ENCODE results near the gene TBX3. TPM values are rescaled to one million over a fixed set of nuclear protein-coding genes. Genes with fewer than 3 reads are reported as not detected.
"Not testable (repeated sequence)": the region's sequence is repeated elsewhere in the genome, so short reads cannot be mapped to it uniquely, and the experiment has no call there.

The TBX3 gene
- total RNA-seq (ENCODE audit: unreplicated experiment), result 3.0 TPM
- long read RNA-seq, result 0 reads

DNA sequence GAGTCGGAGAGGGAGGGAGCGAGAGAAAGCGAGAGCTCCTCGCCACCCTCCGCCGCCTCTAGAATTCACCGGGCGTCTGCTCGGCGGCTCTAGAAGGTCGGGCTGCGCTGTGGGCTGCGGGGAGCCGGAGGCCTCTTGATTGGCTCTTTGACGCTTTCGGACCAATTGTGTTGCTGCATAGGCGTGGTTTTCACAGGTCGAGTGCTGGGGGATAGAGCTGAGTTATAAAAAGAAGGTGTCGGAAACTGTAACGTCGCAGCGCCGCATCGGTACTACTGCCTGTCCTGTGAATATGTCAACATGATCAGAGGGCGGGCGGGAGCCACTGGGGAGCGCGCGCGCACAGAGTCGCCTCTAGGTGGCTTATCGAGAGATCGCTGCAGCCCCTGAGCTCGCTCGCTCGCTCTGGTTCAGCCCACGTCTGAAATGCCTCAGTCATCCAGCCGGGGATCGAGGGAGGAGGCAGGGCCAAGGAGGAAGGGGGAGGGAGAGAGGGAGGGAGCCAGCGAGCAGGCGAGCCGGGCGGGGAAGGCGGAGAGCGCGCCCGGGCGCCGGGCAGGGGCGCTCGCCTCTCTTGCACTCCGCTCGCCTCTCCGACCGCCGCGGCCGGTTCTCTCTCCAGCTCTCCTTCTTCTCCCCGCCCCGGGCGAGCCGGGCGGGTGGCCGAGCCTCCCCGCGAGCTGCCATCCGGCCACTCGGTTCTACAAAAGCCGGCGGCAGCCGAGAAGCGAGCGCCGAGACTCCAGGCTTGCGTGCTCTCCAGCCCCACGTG is at the start of gene TBX3:
TBX3 (minus strand) TSS at position 78 of the 772 bp plus-strand sequence. CDS start 975 bp downstream, outside the sequence.
- TF ChIP-seq, protein P1, sequence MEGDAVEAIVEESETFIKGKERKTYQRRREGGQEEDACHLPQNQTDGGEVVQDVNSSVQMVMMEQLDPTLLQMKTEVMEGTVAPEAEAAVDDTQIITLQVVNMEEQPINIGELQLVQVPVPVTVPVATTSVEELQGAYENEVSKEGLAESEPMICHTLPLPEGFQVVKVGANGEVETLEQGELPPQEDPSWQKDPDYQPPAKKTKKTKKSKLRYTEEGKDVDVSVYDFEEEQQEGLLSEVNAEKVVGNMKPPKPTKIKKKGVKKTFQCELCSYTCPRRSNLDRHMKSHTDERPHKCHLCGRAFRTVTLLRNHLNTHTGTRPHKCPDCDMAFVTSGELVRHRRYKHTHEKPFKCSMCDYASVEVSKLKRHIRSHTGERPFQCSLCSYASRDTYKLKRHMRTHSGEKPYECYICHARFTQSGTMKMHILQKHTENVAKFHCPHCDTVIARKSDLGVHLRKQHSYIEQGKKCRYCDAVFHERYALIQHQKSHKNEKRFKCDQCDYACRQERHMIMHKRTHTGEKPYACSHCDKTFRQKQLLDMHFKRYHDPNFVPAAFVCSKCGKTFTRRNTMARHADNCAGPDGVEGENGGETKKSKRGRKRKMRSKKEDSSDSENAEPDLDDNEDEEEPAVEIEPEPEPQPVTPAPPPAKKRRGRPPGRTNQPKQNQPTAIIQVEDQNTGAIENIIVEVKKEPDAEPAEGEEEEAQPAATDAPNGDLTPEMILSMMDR (IDR thresholded peaks at IDR 0.05; ENCODE audit: partially characterized antibody, unreplicated experiment), result peak; percentile 30
- H3K27ac Mint-ChIP-seq (ENCODE audit: unreplicated experiment), result no peak within 1 kb of the TSS
- H3K4me1 Mint-ChIP-seq (ENCODE audit: low read depth, unreplicated experiment), result peaks cover 9% of the 10 kb centered on the region
- H3K36me3 Mint-ChIP-seq (ENCODE audit: unreplicated experiment), result no peaks in the 10 kb centered on the region
- H3K27me3 Mint-ChIP-seq (ENCODE audit: unreplicated experiment), result peaks cover 60% of the 10 kb centered on the region
- peak; percentile 85 for DNase-seq
- peaks cover 13% of the 10 kb centered on the region for H3K9me3 Mint-ChIP-seq (ENCODE audit: unreplicated experiment)
- H3K4me3 Mint-ChIP-seq (ENCODE audit: unreplicated experiment), result peak within 1 kb of the TSS; percentile 80

DNA sequence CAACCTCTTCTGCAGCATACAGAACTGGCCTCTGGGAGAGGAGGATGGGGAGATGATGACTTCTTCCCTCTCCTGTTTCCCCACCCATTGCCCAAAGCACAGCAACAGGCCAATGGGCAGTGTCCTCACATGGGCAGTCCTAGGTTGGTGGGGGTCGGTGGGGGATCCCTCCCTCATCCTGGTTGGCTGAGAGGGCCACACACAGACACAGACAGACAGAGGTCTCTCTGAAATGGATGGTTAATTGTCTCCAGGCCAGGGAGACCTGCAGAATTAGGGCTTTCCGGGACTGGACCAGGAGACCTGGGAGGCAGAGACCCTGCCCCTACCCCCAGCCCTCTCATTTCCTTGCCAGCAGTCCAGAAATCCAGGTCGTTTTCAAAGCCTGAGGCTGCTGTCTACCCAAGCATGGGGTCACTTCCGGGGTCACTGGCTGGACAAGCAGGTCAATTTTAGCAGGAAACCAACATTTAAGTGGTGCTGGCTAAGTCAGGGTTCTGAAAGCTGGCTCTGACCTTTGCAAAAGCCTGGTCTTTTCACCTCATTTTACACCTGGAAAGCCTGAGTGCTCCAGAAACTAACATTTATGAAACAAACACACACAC is 48.6 kb upstream of the TBX3 start:
- TF ChIP-seq, protein P1 (IDR thresholded peaks at IDR 0.05; ENCODE audit: partially characterized antibody, unreplicated experiment), result no peak
- no peaks in the 10 kb centered on the region for H3K9me3 Mint-ChIP-seq (ENCODE audit: unreplicated experiment)
- H3K4me1 Mint-ChIP-seq (ENCODE audit: low read depth, unreplicated experiment), result no peaks in the 10 kb centered on the region
- DNase-seq, result no peak
- H3K27me3 Mint-ChIP-seq (ENCODE audit: unreplicated experiment), result peaks cover 8% of the 10 kb centered on the region
- no peaks in the 10 kb centered on the region for H3K36me3 Mint-ChIP-seq (ENCODE audit: unreplicated experiment)
- no peak overlapping the region for H3K4me3 Mint-ChIP-seq (ENCODE audit: unreplicated experiment)
- H3K27ac Mint-ChIP-seq (ENCODE audit: unreplicated experiment), result no peak overlapping the region

DNA sequence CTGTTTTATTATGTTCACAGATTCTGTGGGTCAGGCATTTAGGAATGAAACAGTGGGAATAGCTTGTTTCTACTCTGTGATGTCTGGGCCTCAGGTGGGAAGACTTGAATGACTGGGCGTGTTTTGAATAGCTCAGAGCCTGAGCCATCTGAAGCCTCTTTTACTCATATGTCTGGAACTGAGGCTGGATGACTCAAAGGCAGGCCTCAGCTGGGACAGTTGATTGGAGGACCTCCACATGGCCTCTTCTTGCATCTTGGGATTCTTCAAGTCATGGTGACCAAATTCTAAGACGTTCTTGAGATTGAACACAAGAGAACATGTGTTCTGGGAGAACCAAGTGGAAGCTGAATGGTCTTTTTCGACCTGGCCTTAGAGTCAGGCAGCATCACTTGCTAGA is 45.8 kb upstream of the TBX3 start:
- Mint-ChIP-seq H3K27me3 (ENCODE audit: unreplicated experiment) (peaks cover 1% of the 10 kb centered on the region), H3K27ac (ENCODE audit: unreplicated experiment) (no peak overlapping the region), H3K36me3 (ENCODE audit: unreplicated experiment) (no peaks in the 10 kb centered on the region), H3K4me1 (ENCODE audit: low read depth, unreplicated experiment) (no peaks in the 10 kb centered on the region), H3K4me3 (ENCODE audit: unreplicated experiment) (no peak overlapping the region), H3K9me3 (ENCODE audit: unreplicated experiment) (no peaks in the 10 kb centered on the region)
- DNase-seq, result no peak
- TF ChIP-seq, protein P1 (IDR thresholded peaks at IDR 0.05; ENCODE audit: partially characterized antibody, unreplicated experiment), result no peak

DNA sequence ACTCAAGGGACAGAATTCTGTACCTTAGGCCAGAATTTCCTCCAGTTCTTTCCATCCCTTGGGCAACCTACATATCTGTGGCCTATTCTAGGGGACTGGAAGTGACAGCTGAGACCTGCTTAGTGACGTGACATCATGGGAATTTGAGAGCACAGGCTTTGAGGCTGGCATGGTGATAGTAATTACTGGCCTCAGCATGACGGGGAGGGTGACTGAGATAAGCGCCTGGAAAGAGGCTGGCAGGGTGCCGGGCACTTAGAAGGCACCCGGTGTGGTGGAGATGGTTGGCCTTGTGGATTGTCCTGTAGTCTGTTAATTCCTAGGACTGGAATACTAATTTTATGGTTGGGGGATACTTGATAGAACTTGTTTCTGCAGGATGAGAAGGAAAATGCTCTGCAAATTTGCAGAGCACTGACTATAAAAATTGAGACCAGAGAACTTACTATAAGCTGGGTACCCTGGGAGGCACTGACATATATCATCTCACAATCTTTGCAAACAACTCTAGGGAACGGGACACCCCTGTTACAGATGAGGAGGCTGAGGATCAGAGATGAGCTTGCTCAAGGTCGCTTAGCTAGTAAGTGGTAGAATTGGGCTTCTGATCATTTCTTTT is 42.2 kb upstream of the TBX3 start:
- Mint-ChIP-seq H3K36me3 (ENCODE audit: unreplicated experiment) (no peaks in the 10 kb centered on the region), H3K9me3 (ENCODE audit: unreplicated experiment) (no peaks in the 10 kb centered on the region), H3K4me1 (ENCODE audit: low read depth, unreplicated experiment) (no peaks in the 10 kb centered on the region), H3K4me3 (ENCODE audit: unreplicated experiment) (no peak overlapping the region), H3K27me3 (ENCODE audit: unreplicated experiment) (peaks cover 1% of the 10 kb centered on the region), H3K27ac (ENCODE audit: unreplicated experiment) (no peak overlapping the region)
- no peak for DNase-seq
- TF ChIP-seq, protein P1 (IDR thresholded peaks at IDR 0.05; ENCODE audit: partially characterized antibody, unreplicated experiment), result no peak

DNA sequence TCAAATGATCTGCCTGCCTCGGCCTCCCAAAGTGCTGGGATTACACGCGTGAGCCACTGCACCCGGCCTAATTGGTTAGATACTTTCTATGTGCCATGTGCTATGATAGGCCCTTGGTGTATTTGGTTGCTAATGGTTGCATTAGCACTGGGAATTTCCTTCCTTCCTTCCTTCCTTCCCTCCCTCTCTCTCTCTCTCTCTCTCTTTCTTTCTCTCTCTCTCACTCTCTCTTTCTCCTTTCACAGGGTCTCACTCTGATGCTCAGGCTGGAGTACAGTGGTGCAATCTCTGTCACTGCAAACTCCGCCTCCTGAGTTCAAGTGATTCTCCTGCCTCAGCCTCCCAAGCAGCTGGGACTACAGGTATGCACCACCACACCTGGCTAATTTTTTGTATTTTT is 38.2 kb upstream of the TBX3 start:
- not testable (repeated sequence) for H3K4me3 Mint-ChIP-seq (ENCODE audit: unreplicated experiment); DNase-seq; H3K27me3 Mint-ChIP-seq (ENCODE audit: unreplicated experiment); H3K4me1 Mint-ChIP-seq (ENCODE audit: low read depth, unreplicated experiment); H3K36me3 Mint-ChIP-seq (ENCODE audit: unreplicated experiment); H3K27ac Mint-ChIP-seq (ENCODE audit: unreplicated experiment); H3K9me3 Mint-ChIP-seq (ENCODE audit: unreplicated experiment)

Data from glutamatergic neuron (in vitro differentiated cells).